Stomach (tissue), 9 donors: Measurements from ENCODE around the gene CT45A1. TPM values are rescaled to one million over a fixed set of nuclear protein-coding genes. Genes with fewer than 3 reads are reported as not detected.
"Not testable (repeated sequence)": the region's sequence is repeated elsewhere in the genome, so short reads cannot be mapped to it uniquely, and the experiment has no call there.

Source experiments
- DNase-seq, 2 donors: peaks; one replicate each; pipeline versions ENCODE4 v3.0.0 to v3.0.0-alpha.2; 2013 to 2019
- H3K27ac ChIP-seq, 5 donors: fragments of 200-600 bp in 4 of 5; sonication (generic) in 4 of 5; one replicate each; pipeline ENCODE4 v1.5.1; 2013 to 2019; ENCODE audit warnings: mild to moderate bottlenecking in 1 of 5, moderate library complexity in 1 of 5
- H3K27me3 ChIP-seq, 3 donors: fragments of 200-600 bp; sonication (generic); one replicate each; pipeline ENCODE4 v1.5.1; 2017 to 2019; ENCODE audit warnings: mixed run types in 1 of 3
- H3K36me3 ChIP-seq, 4 donors: fragments of 200-600 bp; sonication (generic); 1 replicate in 3 of 4; 2 replicates in 1 of 4; pipeline ENCODE4 v1.5.1; 2016 to 2019
- H3K4me1 ChIP-seq, 4 donors: fragments of 200-600 bp; sonication (generic); one replicate each; pipeline ENCODE4 v1.5.1; 2016 to 2019
- H3K4me3 ChIP-seq, 4 donors: fragments of 200-600 bp; sonication (generic) in 3 of 4; one replicate each; pipeline ENCODE4 v1.5.1; 2016 to 2019; ENCODE audit warnings: mild to moderate bottlenecking in 1 of 4
- H3K9me3 ChIP-seq, 4 donors: fragments of 200-600 bp; sonication (generic); one replicate each; pipeline ENCODE4 v1.5.1; 2016 to 2019
- EP300 ChIP-seq: sonication (generic); formaldehyde crosslinking; IDR thresholded peaks from one replicate; pipeline ENCODE4 v1.6.1; 2017; ENCODE audit warnings: antibody characterized with exemption
- POLR2A ChIP-seq, 4 donors: fragments of 450-650 bp; IDR thresholded peaks; one replicate each; pipeline ENCODE4 v1.6.1; 2016; ENCODE audit warnings: antibody characterized with exemption in 4 of 4, control low read depth in 2 of 4, mild to moderate bottlenecking in 1 of 4, moderate library complexity in 1 of 4
- POLR2AphosphoS5 ChIP-seq, 3 donors: sonication (generic); formaldehyde crosslinking; IDR thresholded peaks; one replicate each; pipeline ENCODE4 v1.6.1; 2016; ENCODE audit warnings: antibody characterized with exemption in 3 of 3
- WGBS, 5 donors: extraction: QIAGEN DNeasy Blood & Tissue Kit in 3 of 5; methylation state at CpG; one replicate each; pipeline versions ENCODE4 v1.1.5 to v1.1.7; 2013 to 2018; 5-methylcytosine and 5-hydroxymethylcytosine counted together
- intact Hi-C: fragments of 100-400 bp; cut with DNase I; formaldehyde crosslinking; loops from one replicate; pipeline ENCODE4 v1.15.1; 2023; ENCODE audit warnings: low total_unique reads
- polyA plus RNA-seq, 3 donors: library from polyadenylated mRNA; stranded (reverse); fragments of 200-250 nt; gene quantifications; one replicate each; pipeline ENCODE4 v1.2.3, GENCODE V29; 2013
- small RNA-seq, 4 donors: library from RNA; depleted of rRNA; stranded (forward); fragments of <200 nt; gene quantifications; one replicate each; pipeline ENCODE3, GENCODE V24; 2016
- total RNA-seq, 5 donors: library from RNA; depleted of rRNA; stranded (reverse); fragments of >200 nt; gene quantifications; one replicate each; pipeline versions ENCODE4 v1.1.0 to v1.2.3, GENCODE V29; 2014 to 2016
- TF ChIP-seq, protein P1 (sequence below), 7 experiments: fragments of 450-650 bp in 4 of 7; fragments of 200-600 bp in 3 of 7; sonication (generic) in 3 of 7; IDR thresholded peaks; one replicate each; pipeline ENCODE4 v1.5.1; 2016 to 2019; ENCODE audit warnings: antibody characterized with exemption in 7 of 7, control low read depth in 2 of 7, mild to moderate bottlenecking in 1 of 7
- donor health status: healthy with polysubstance abuse.
- donor health status: Bipolar disorder and iron deficiency.
- donor health status: healthy.

CT45A1 gene
- total and polyA plus RNA-seq, 8 donors = not detected

- Histone ChIP-seq H3K4me3 (no peak overlapping the region), H3K36me3 (no peaks in the 10 kb centered on the region), H3K9me3 (no peaks in the 10 kb centered on the region), H3K4me1 (no peaks in the 10 kb centered on the region), H3K27ac (no peak overlapping the region), H3K27me3 (no peaks in the 10 kb centered on the region)
- peak; percentile 12 to 35 for DNase-seq
- intact Hi-C loops = no loop called here
- TF ChIP-seq POLR2AphosphoS5 (IDR thresholded peaks at IDR 0.05) = no peak
- TF ChIP-seq, protein P1, sequence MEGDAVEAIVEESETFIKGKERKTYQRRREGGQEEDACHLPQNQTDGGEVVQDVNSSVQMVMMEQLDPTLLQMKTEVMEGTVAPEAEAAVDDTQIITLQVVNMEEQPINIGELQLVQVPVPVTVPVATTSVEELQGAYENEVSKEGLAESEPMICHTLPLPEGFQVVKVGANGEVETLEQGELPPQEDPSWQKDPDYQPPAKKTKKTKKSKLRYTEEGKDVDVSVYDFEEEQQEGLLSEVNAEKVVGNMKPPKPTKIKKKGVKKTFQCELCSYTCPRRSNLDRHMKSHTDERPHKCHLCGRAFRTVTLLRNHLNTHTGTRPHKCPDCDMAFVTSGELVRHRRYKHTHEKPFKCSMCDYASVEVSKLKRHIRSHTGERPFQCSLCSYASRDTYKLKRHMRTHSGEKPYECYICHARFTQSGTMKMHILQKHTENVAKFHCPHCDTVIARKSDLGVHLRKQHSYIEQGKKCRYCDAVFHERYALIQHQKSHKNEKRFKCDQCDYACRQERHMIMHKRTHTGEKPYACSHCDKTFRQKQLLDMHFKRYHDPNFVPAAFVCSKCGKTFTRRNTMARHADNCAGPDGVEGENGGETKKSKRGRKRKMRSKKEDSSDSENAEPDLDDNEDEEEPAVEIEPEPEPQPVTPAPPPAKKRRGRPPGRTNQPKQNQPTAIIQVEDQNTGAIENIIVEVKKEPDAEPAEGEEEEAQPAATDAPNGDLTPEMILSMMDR (IDR thresholded peaks at IDR 0.05) = peak in 1 of 7 experiments; percentile 18
- WGBS, 5 donors = 54 to 66% (median 63%) methylated on average over 16 to 18 of the region's 18 CpGs
Measured at GRCh38 chrX:135740681-135741149, 27.3 kb downstream of the CT45A1 start.

- H3K9me3 ChIP-seq = no peaks in the 10 kb centered on the region
- H3K4me3 ChIP-seq = no peak overlapping the region
- no peaks in the 10 kb centered on the region for H3K36me3 ChIP-seq
- DNase-seq = no peak
- H3K4me1 ChIP-seq = no peaks in the 10 kb centered on the region
- 80 to 90% (median 89%) methylated on average over 11 to 23 of the region's 23 CpGs for WGBS, 5 donors
- intact Hi-C loops = no loop called here
- TF ChIP-seq, protein P1 (IDR thresholded peaks at IDR 0.05) = no peak
- no peak for TF ChIP-seq EP300
- no peak for TF ChIP-seq POLR2AphosphoS5 (IDR thresholded peaks at IDR 0.05)
- TF ChIP-seq POLR2A (IDR thresholded peaks at IDR 0.05) = no peak
- H3K27ac ChIP-seq = no peak overlapping the region
- no peaks in the 10 kb centered on the region for H3K27me3 ChIP-seq
Measured at GRCh38 chrX:135741192-135741715, 27.8 kb downstream of the CT45A1 start.

DNA sequence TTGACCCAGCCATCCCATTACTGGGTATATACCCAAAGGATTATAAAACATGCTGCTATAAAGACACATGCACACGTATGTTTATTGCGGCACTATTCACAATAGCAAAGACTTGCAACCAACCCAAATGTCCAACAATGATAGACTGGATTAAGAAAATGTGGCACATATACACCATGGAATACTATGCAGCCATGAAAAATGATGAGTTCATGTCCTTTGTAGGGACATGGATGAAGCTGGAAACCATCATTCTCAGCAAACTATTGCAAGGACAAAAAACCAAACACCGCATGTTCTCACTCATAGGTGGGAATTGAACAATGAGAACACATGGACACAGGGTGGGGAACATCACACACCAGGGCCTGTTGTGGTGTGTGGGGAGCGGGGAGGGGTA is 31.3 kb downstream of the CT45A1 start:
- H3K9me3 ChIP-seq, H3K4me3 ChIP-seq, H3K36me3 ChIP-seq, H3K27ac ChIP-seq, DNase-seq, intact Hi-C loops, H3K4me1 ChIP-seq, H3K27me3 ChIP-seq: not testable (repeated sequence)
- 84 to 100% (median 86%) methylated on average over 3 to 4 of the region's 4 CpGs for WGBS, 5 donors

- H3K9me3 ChIP-seq, H3K4me3 ChIP-seq, H3K36me3 ChIP-seq, intact Hi-C loops, H3K27ac ChIP-seq, H3K4me1 ChIP-seq, DNase-seq, H3K27me3 ChIP-seq: not testable (repeated sequence)
- no CpG with 5 or more reads among the region's 17 CpGs for WGBS, 5 donors
Measured at GRCh38 chrX:135768091-135768490, 54.7 kb downstream of the CT45A1 start, which contains the start of gene CT45A3. CT45A3 (minus strand) TSS chrX:135768191; CDS start chrX:135764444, 3,747 bp downstream.

Small RNAs within 50 kb of the gene (small RNA-seq; reads per million reads assigned to genes)
- gene AC240442.1 = 0 reads per million in 4 donors

Other genes with a start within 250 kb of the CT45A1 start
- gene INTS6L, start 193.0 kb upstream of the CT45A1 start, total RNA-seq = 10 to 100 TPM in 4 of 5 donors, 1 to 10 TPM in 1; 5.3 to 41.7 (median 13.0) TPM
- gene INTS6L, start 193.0 kb upstream of the CT45A1 start, polyA plus RNA-seq = 1 to 10 TPM; 1.4 to 9.4 (median 2.0) TPM
- gene CT45A3, start 54.6 kb downstream of the CT45A1 start, total RNA-seq = not detected
- gene CT45A3, start 54.6 kb downstream of the CT45A1 start, polyA plus RNA-seq = not detected
- not detected for gene CT45A5, start 71.9 kb downstream of the CT45A1 start, total RNA-seq
- not detected for gene CT45A5, start 71.9 kb downstream of the CT45A1 start, polyA plus RNA-seq
- gene CT45A6, start 89.1 kb downstream of the CT45A1 start, total RNA-seq = not detected
- gene CT45A6, start 89.1 kb downstream of the CT45A1 start, polyA plus RNA-seq = not detected
- not detected for gene CT45A2, start 106.4 kb downstream of the CT45A1 start, total RNA-seq
- gene CT45A2, start 106.4 kb downstream of the CT45A1 start, polyA plus RNA-seq = not detected
- not detected for gene CT45A7, start 123.6 kb downstream of the CT45A1 start, total RNA-seq
- not detected for gene CT45A7, start 123.6 kb downstream of the CT45A1 start, polyA plus RNA-seq
- gene CT45A8, start 140.9 kb downstream of the CT45A1 start, total RNA-seq = not detected
- not detected for gene CT45A8, start 140.9 kb downstream of the CT45A1 start, polyA plus RNA-seq
- gene CT45A9, start 158.2 kb downstream of the CT45A1 start, total RNA-seq = not detected
- not detected for gene CT45A9, start 158.2 kb downstream of the CT45A1 start, polyA plus RNA-seq
- gene CT45A10, start 179.8 kb downstream of the CT45A1 start, total RNA-seq = not detected
- gene CT45A10, start 179.8 kb downstream of the CT45A1 start, polyA plus RNA-seq = not detected
- not detected for gene SAGE1, start 180.1 kb downstream of the CT45A1 start, total RNA-seq
- gene SAGE1, start 180.1 kb downstream of the CT45A1 start, polyA plus RNA-seq = not detected